Activated CD4-positive, alpha-beta T cell treated with anti-CD3 and anti-CD28 coated beads, Interleukin-2, amount 50 U/mL, for 48 hours (primary cell): ENCODE measurements around the gene MRC1.
"Not testable (repeated sequence)": the region's sequence is repeated elsewhere in the genome, so short reads cannot be mapped to it uniquely, and the experiment has no call there.

ENCODE experiments used
- DNase-seq, 2 experiments: peaks; one replicate each; pipeline ENCODE4 v3.0.0-alpha.2; 2020

Gene MRC1

GRCh38 chr10:17910125-17910789 lies 101.1 kb downstream of the MRC1 start:
- DNase-seq: peak in 1 of 2 experiments; percentile 1

GRCh38 chr10:17912754-17913153 lies 103.6 kb downstream of the MRC1 start:
- no peak for DNase-seq

DNA sequence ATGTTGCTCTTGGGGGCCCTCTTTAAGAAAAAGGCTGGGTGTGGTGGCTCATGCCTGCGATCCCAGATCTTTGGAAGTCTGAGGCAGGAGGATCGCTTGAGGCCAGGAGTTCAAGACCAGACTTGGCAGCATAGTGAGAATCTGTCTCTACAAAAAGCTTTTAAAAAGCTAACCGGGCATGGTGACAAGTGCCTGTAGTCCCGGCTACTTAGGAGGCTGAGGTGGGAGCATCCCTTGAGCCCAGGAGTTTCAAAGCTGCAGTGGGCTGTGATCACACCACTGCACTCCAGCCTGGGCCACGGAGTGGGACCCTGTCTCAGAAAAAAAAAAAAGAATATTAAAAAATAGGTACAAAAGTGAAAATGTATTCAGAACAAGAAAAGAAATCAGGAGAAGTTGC lies 104.5 kb downstream of the MRC1 start:
- no peak for DNase-seq

DNA sequence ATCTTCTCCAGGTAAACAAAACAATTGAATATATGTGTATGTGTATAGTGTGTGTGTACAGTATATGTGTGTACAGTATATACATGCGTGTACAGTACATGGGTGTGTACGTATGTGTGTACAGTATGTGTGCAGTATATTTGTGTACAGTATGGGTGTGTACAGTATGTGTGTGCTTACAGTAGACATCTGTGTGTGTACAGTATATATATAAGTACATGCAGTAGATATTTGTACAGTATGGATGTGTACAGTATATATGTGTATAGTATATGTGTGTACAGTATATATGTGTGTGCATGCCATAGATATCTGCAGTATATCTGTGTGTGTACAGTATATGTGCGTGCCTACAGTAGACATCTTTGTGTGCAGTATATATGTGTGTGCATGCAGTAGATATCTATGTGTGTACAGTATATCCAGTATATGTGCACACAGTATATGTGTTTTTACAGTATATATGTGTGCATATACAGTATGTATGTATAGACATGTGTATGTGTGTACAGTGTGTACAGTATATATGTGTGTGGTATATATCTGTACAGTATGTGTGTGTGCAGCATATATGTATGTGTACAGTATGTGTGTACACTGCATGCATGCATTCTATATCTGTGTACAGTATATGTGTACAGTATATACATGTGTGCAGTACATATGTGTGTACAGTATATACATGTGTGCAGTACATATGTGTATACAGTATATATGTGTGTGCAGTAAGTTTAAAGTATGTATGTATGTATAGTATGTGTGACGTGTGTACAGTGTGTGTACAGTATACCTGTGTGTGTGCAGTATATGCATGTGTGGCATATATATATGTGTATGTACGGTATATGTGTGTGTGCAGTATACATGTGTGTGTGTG lies 105.3 kb downstream of the MRC1 start:
- DNase-seq: no peak

GRCh38 chr10:17915181-17915580 lies 106.0 kb downstream of the MRC1 start:
- DNase-seq: no peak

GRCh38 chr10:17918187-17918903 lies 109.2 kb downstream of the MRC1 start:
- DNase-seq: no peak

GRCh38 chr10:17921378-17921777 lies 112.2 kb downstream of the MRC1 start:
- no peak for DNase-seq

DNA sequence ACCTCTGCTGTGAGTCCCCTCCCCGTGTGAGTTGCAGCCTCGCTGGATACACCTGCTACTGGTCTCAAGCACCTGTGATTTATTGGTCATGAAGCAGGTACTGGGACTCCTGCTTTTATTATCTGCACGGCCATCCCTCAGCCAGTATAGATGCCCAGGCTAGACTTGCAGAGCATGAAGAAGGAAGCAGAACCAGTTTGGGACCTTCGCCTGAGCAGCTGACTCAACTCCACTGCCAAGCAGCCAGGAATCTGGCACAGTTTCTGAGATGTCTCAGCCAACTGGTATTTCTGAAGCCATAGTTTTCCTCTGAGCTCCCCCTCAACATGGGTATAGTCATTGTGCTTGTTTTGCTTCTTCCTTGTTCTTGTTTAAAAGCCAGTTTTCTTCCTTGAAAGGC lies 114.6 kb downstream of the MRC1 start:
- DNase-seq: no peak

DNA sequence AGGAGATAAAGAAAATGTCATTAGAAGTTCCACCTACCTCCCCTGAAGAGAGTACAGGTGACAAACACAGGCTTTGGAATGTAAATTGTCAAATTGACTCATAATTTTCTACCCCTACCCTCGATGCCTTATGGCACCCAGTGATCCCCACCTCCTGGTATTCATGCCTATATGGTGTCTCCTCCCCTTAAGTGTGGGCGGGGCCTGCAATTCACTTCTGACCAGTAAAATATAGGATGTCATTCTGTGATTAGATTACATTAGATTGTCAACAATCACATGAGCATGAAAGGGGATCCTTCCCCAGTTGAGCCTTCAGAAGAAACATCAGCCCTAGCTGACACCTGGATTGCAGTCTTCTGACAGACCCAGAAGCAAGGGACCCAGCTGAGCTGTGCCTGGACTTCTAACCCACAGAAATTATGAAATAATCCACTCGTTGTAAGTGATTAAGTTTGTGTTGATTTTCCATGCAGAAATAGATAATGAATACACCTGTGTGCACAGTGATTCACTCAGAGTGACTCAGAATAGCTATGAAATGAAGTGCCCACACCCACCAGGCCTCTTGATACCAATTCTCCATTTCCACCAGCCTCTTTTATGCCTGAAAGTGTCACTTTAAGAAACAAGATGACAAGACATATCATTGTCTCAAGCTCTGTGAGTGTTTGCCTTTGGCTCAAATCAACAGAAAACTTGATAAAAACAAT lies 134.0 kb downstream of the MRC1 start:
- DNase-seq: no peak

GRCh38 chr10:17950269-17950668 lies 141.1 kb downstream of the MRC1 start:
- DNase-seq: not testable (repeated sequence)

DNA sequence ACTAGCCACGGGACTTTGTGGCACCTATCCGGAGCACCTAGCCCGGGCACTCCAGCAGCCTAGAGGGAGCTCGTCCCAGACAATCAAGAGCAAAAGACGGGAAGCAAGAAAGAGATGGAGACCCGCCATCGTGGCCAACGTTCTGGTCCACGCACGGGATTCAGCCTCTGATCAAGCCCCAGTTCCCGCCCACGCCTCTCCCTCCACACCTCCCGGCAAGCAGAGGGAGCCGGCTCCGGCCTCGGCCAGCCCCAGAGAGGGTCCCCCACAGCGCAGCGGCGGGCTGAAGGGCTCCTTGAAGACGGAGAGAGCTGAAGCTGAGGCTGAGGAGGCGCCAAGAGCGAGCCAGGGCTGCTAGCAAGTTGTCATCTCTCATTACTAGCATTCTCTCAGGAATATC lies 141.6 kb downstream of the MRC1 start:
- no peak for DNase-seq

DNA sequence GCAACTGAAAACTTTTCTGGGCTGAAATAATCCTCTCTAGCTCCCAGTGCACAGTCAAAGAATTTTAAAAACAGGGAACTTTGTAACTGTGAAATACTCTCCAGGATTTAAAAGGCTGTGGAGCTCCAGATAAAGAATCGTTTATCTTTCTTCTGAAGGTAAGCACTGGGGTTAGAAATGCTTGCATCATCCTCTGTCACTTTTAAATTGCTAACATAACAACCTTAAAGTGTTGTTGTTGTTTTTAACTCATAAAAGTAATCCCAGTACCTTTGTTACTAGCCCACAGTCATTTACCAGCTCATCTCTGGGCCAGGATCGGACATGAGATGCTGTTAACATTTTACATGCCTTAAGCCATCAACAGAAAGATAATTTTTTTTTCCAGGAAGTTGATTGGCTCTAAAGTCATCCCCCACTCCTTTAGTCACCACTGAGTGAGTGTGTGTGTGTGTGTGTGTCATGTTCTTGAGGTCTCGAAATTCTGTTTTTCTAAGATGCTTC lies 142.8 kb downstream of the MRC1 start, which contains the start of gene SLC39A12:
Gene SLC39A12, plus strand, starts transcription at position 51 of the 504 bp plus-strand sequence. CDS start 1,359 bp downstream, outside the sequence.
- DNase-seq: no peak

GRCh38 chr10:17954372-17954771 lies 145.2 kb downstream of the MRC1 start:
- not testable (repeated sequence) for DNase-seq

- no peak for DNase-seq
Measured at GRCh38 chr10:17954861-17955260, 145.7 kb downstream of the MRC1 start.

- DNase-seq: no peak
Measured at GRCh38 chr10:17958049-17958448, 148.9 kb downstream of the MRC1 start.

DNA sequence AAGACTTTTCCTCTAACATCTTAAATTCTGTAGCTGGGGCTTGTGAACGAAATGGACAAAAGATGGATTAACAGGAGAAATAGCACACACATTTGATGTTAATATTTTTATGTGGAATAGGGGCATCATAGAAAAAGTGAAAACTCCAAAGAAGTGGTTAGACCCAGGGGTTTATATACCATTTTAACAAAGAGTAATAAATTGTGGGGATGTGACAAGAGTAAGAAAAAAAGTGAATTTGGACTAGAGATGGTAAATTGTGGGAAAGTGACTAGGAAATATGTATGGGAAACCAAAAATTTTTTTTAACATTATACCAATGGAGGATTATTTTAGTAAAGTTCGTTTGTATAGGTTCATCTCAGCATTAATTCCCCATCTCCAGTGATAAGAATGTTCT lies 150.7 kb downstream of the MRC1 start:
- no peak for DNase-seq
